GM12891 (cell line): ENCODE results near the gene BOD1L2.

Experiments
- DNase-seq: peaks from one replicate; pipeline ENCODE4 v3.0.0; 2011; ENCODE audit warnings: low spot score; ENCODE audit not compliant: insufficient read length
- FAIRE-seq: peaks from 2 replicates; lab custom pipeline; 2011; peaks lifted over from hg19 to GRCh38; lab: Jason Lieb, UNC
- PAX5 ChIP-seq: IDR thresholded peaks from 2 replicates; pipeline ENCODE4 v1.6.1; 2011; ENCODE audit warnings: low read length, moderate library complexity, mild to moderate bottlenecking; ENCODE audit not compliant: insufficient read depth, severe bottlenecking
- POLR2A ChIP-seq: IDR thresholded peaks from 2 replicates; pipeline ENCODE4 v1.6.1; 2011; ENCODE audit warnings: low read depth, low read length, control low read depth
- POLR2AphosphoS5 ChIP-seq: IDR thresholded peaks from 2 replicates; pipeline ENCODE4 v1.6.1; 2011; ENCODE audit warnings: low read depth, low read length, control low read depth
- POU2F2 ChIP-seq: IDR thresholded peaks from 2 replicates; pipeline ENCODE4 v1.6.1; 2011; ENCODE audit warnings: low read depth, mild to moderate bottlenecking, control low read depth, low read length, moderate library complexity
- SPI1 ChIP-seq: IDR thresholded peaks from 2 replicates; pipeline ENCODE4 v1.6.1; 2011; ENCODE audit warnings: low read depth, low read length, control low read depth
- TAF1 ChIP-seq: IDR thresholded peaks from 2 replicates; pipeline ENCODE4 v1.6.1; 2011; ENCODE audit warnings: low read depth, low read length, control low read depth

The BOD1L2 gene

DNA sequence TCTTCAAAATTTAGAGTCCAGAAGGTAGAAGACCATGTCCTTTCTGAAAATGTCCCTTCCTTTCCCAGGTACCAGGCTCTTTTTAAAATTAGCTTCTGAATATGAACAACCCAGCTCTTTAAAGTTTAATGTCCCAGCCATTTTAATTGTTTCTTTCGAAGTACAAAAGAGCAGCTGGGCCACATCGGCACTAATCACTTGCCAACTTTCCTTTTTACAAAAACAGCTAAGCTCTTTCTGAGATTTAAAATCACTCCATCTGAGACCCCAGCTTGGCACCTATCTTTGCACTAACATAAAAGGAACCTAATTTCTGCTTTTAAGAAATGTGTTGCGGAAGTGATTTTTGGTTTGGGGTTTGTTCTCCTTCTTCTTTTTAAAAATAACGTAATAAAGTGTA is 2.6 kb downstream of the BOD1L2 start:
- TF ChIP-seq SPI1 (no peak), POU2F2 (no peak), POLR2A (no peak), POLR2AphosphoS5 (no peak), PAX5 (no peak), TAF1 (no peak)
- DNase-seq (no peak), FAIRE-seq (no peak)

DNA sequence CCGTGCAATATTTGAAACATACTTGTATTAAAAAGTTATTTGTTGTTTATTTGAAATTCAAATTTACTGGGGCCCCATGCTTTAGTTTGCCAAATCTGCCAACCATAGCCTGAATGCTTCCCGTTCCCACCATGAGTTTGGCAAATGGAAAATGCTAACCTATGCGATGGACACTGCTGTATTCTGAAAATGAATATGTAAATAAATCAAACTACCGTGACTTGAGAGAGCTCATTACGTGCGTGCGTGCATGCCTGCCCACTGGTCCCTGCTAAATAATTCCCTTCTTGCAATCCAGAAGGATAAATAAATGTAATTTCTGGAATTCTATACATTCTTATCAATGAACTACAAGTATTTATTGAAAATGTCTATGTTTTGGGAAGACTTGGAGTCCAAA is 3.2 kb downstream of the BOD1L2 start:
- FAIRE-seq: no peak
- DNase-seq: no peak
- 0 out of 2 replicates have a peak, but pooled peaks have one; percentile 49 for TF ChIP-seq POU2F2
- no peak for TF ChIP-seq SPI1

DNA sequence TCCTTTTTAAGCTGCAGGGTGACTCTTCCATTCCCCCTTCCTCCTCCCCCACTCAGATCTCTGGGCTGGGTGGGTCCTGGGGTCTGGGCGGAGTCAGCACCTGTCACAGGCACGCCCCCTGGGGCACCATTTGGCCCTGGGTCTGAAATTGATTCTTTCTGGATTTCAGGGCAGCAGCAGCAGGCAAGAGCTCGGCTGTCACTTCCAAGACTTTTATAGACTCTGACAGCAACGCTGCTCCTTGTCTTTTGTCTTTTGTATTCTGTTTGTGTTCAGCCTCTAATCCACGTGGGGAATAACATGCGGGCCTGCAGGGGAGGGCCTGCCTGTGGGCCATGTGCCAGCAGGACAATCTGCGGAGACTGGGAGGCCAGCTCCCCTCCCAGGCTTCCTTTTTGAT is 3.9 kb downstream of the BOD1L2 start:
- no peak for TF ChIP-seq SPI1
- no peak for TF ChIP-seq POU2F2
- no peak for FAIRE-seq
- no peak for DNase-seq

DNA sequence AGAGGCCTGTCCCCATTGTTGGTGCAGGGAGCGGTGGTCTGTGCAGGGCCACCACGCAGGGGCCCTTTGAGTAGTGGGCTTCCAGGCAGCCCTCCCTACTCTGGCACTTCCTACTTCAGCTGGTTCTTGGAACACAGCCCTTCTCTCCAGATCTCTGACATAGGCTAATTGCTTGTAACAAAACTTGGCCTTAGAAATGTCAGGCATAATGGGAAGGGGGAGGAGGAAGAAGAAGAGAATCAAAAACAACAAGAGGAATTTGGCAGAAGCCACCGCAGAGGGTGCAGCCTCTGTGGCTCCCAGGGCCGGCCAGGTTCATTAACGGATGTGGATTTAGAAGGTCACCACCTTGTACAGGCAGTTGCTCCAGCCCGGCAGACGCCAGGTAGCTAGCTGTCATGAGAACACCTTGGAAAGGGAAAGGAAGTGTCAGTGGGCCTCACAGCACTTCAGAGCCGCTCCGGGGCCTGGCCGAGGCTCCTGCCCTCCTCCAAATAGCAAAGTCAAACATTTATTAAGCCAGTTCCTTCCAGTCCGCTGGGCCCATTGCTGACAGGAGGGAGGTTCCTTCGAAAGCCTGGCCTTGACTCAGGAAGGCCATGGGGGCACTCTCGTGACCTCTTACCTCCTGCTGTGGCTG is 7.4 kb downstream of the BOD1L2 start:
- TF ChIP-seq TAF1: no peak

GRCh38 chr18:57164401-57164800 is 17.5 kb downstream of the BOD1L2 start:
- TF ChIP-seq SPI1 (no peak), PAX5 (no peak), POU2F2 (no peak), POLR2A (no peak), POLR2AphosphoS5 (no peak), TAF1 (no peak)
- DNase-seq (no peak), FAIRE-seq (no peak)

More for the DNA sequence above, 7.4 kb downstream of the BOD1L2 start:
- FAIRE-seq (no peak), DNase-seq (no peak)

GRCh38 chr18:57167617-57168308 is 20.9 kb downstream of the BOD1L2 start:
- FAIRE-seq (no peak), DNase-seq (no peak)
- TF ChIP-seq POLR2A (no peak), TAF1 (no peak), POLR2AphosphoS5 (no peak), SPI1 (no peak), PAX5 (no peak), POU2F2 (no peak)

- DNase-seq: no peak
- TF ChIP-seq SPI1 (no peak), POU2F2 (no peak), TAF1 (no peak), POLR2A (no peak), PAX5 (no peak), POLR2AphosphoS5 (no peak)
- no peak for FAIRE-seq
Measured at GRCh38 chr18:57171026-57171425, 24.1 kb downstream of the BOD1L2 start.

GRCh38 chr18:57175532-57175931 is 28.6 kb downstream of the BOD1L2 start:
- FAIRE-seq (no peak), DNase-seq (no peak)
- TF ChIP-seq SPI1: no peak
- no peak for TF ChIP-seq POLR2AphosphoS5

DNA sequence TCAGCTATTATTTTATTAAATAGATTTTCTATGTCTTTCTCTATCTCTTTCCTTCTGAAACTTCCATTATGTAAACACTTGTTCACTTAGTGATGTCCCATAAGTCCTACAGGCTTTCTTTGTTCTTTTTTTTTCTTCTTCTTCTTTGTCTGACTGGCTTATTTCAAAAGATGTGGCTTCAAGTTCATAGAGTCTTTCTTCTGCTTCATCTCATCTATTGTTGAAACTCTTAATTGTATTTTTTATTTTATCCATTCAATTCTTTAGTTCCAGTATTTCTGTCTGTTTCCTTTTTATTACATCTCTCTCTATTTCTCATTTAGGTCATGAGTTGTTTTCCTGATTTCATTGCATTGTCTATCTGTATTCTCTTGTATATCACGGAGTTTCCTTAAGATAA is 38.5 kb downstream of the BOD1L2 start:
- TF ChIP-seq PAX5 (no peak), SPI1 (no peak), POLR2A (no peak), TAF1 (no peak), POLR2AphosphoS5 (no peak), POU2F2 (no peak)
- no peak for FAIRE-seq
- DNase-seq: no peak

DNA sequence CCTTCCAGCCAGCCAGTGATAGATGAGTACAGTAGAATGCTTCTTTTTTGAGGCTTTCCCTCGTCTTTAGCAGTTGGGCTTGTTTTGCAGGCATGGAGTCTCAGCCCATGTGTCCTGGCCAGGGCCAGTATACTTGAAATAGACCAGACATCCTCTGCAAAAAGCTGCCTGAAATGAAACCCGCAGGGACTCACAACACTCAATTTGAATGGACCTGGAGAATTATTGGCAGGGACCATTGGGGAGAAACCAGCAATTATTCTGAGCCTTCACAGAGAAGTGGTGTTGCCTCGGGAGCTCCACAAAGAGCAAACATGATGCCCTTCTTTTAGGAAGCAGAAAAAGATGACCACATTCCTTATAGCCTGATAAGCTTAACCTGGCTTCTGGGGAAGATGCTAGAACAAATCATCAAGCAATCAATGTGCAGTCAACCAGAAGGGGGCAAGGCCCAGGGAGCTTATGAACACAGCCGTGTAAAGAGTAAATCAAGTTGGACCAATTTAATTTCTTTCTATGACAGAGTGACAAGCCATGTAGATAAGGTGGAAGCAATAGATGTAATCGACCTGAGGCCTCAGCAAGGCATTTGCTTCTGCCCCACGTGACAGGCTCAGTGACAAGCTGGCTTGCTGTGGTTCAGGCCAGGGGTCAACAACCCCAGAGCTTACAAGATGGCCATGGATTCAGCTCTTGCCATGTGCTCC is 42.1 kb downstream of the BOD1L2 start:
- no peak for DNase-seq
- FAIRE-seq: no peak
- TF ChIP-seq SPI1 (no peak), PAX5 (no peak), POLR2A (no peak), TAF1 (no peak), POU2F2 (no peak)
